Thyroid gland (tissue), 4 donors: Measurements from ENCODE around the gene RRP1B. TPM values are rescaled to one million over a fixed set of nuclear protein-coding genes. Genes with fewer than 3 reads are reported as not detected.
A peak's percentile ranks its signal among the peaks of the same experiment; 100 is the strongest.

Experiments
- DNase-seq, 2 donors: peaks; one replicate each; pipeline ENCODE4 v3.0.0-alpha.2; 2019
- H3K27ac ChIP-seq, 3 donors: fragments of 200-600 bp; sonication (generic); 1 replicate in 2 of 3; 2 replicates in 1 of 3; pipeline ENCODE4 v1.5.1; 2016 to 2019; ENCODE audit warnings: mild to moderate bottlenecking in 1 of 3, moderate library complexity in 1 of 3
- H3K27me3 ChIP-seq: fragments of 200-600 bp; sonication (generic); one replicate; pipeline ENCODE4 v1.5.1; 2019
- H3K36me3 ChIP-seq, 2 donors: fragments of 200-600 bp; sonication (generic); one replicate each; pipeline ENCODE4 v1.5.1; 2016 to 2019
- H3K4me1 ChIP-seq, 2 donors: fragments of 200-600 bp; sonication (generic); one replicate each; pipeline ENCODE4 v1.5.1; 2017 to 2019
- H3K4me3 ChIP-seq, 3 donors: fragments of 200-600 bp; sonication (generic); replicated peaks in 1 of 3; 1 replicate in 2 of 3; 2 replicates in 1 of 3; pipeline ENCODE4 v1.5.1; 2016; ENCODE audit warnings: mild to moderate bottlenecking in 1 of 3
- H3K9me3 ChIP-seq: fragments of 200-600 bp; sonication (generic); one replicate; pipeline ENCODE4 v1.5.1; 2017
- CTCF ChIP-seq, 6 experiments: fragments of 200-600 bp in 3 of 6; fragments of 450-650 bp in 3 of 6; sonication (generic) in 3 of 6; IDR thresholded peaks; one replicate each; pipeline ENCODE4 v1.5.1; 2016 to 2019; ENCODE audit warnings: antibody characterized with exemption in 6 of 6, mild to moderate bottlenecking in 2 of 6, inconsistent platforms in 1 of 6, moderate library complexity in 1 of 6
- POLR2A ChIP-seq, 2 donors: fragments of 450-650 bp; IDR thresholded peaks; one replicate each; pipeline ENCODE4 v1.6.1; 2017; ENCODE audit warnings: antibody characterized with exemption in 2 of 2, mild to moderate bottlenecking in 2 of 2, moderate library complexity in 1 of 2
- WGBS, 2 donors: methylation state at CpG; one replicate each; pipeline ENCODE4 v1.1.5; 2017; 5-methylcytosine and 5-hydroxymethylcytosine counted together
- intact Hi-C: fragments of 100-400 bp; cut with DNase I; formaldehyde crosslinking; loops from one replicate; pipeline ENCODE4 v1.15.1; 2023
- total RNA-seq, 4 donors: library from RNA; depleted of rRNA; stranded (reverse); fragments of >200 nt; gene quantifications; one replicate each; pipeline ENCODE4 v1.2.3, GENCODE V29; 2016

RRP1B gene
- total RNA-seq, 4 donors from 2014 or later, result 19.7 to 22.8 (median 20.5) TPM

DNA sequence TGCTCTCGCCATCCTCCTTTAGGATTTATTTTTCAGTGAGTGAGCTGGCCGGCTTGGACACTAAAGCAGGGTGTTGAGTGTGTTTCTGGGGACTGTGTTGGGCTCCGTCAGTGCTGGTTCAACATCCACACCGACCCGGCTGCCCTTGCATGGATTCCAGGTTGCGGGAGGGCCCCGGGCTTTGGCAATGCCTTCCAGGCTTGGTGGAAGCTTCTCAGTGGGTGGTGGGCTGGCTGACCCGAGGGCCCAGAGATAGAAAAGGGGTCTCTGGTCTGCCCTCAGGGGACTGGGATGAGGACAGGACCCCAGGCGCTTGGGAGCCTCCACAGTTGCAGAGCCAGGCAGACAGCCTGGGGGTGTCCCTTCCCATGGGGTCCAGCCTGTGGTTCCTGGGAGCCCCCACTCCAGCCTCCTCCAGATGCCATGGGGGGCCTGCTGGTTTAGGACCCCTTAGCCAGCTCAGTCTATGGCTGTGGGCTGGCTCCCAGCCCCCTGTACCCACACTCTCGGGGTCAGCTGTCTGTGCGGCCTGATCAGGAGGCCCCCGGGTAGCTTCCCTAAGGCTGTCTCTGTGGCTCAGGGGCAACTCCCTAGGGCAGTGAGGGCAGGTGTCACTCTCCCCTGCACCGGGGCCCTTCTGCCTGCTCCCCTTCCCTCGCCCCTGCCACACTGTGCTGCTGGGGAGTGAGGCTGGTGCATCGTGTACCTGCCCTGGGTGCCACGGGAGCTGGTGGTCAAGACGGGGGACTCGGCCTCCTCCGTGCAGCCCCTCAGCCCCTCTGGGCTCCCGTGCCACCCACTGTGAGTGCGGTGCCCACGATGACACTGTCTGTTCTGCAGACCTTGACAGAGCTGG is 76.1 kb downstream of the RRP1B start:
- DNase-seq, result no peak
- intact Hi-C loops, result no loop called here

DNA sequence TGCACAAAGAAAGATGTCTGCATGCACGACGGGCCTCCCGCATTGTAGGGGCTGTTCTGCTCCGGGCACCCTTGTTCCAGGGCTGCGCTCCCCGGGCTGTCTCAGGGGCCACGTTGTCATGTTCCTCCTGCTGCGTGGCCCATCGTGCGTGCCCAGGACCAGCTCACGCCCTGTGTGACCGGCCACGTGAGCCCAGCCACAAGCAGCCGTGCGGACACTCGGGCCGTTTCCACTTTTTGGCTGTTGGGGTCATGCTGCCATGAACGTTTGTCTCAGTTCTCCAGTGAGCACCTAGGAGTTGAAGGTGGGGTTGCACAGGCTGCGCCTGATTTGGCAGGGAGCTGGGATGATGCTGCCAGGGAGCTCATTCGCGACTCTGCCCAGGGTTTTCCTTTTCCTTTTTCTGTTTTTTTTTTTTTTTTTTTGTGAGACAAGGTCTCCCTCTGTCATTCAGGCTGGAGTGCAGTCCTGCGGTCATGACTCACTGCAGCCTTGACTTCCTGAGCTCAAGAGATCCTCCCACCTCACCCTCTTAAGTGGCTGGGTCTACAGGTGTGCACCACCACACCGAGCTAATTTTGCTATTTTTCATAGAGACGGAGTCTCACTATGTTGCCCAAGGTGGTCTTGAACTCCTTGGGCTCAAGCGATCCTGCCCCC is 77.0 kb downstream of the RRP1B start:
- Histone ChIP-seq H3K36me3 (no peaks in the 10 kb centered on the region), H3K27me3 (no peaks in the 10 kb centered on the region), H3K4me1 (peaks cover 42 to 65% of the 10 kb centered on the region in 2 donors), H3K4me3 (no peak overlapping the region), H3K27ac (peak overlapping the region; percentile 88 to 98 (median 97)), H3K9me3 (no peaks in the 10 kb centered on the region)
- WGBS, 2 donors, result 94% methylated on average over 17 to 21 of the region's 25 CpGs
- DNase-seq, result no peak
- no peak for TF ChIP-seq CTCF (IDR thresholded peaks at IDR 0.05)
- no peak for TF ChIP-seq POLR2A (IDR thresholded peaks at IDR 0.05)
- intact Hi-C loops, result no loop called here

More for the DNA sequence above, 76.1 kb downstream of the RRP1B start:
- H3K27ac ChIP-seq, result peak overlapping the region in 2 of 3 donors; percentile 97 to 98
- peaks cover 42 to 65% of the 10 kb centered on the region in 2 donors for H3K4me1 ChIP-seq
- H3K36me3 ChIP-seq, result no peaks in the 10 kb centered on the region
- no peaks in the 10 kb centered on the region for H3K27me3 ChIP-seq
- no peak overlapping the region for H3K4me3 ChIP-seq
- 87 to 89% methylated on average over 11 to 15 of the region's 22 CpGs for WGBS, 2 donors
- no peak for TF ChIP-seq CTCF (IDR thresholded peaks at IDR 0.05)
- TF ChIP-seq POLR2A (IDR thresholded peaks at IDR 0.05), result no peak
- H3K9me3 ChIP-seq, result no peaks in the 10 kb centered on the region

GRCh38 chr21:43737158-43737950 is 78.0 kb downstream of the RRP1B start:
- Histone ChIP-seq H3K36me3 (no peaks in the 10 kb centered on the region), H3K4me3 (no peak overlapping the region), H3K27me3 (no peaks in the 10 kb centered on the region), H3K27ac (peak overlapping the region; percentile 88 to 98 (median 97)), H3K9me3 (no peaks in the 10 kb centered on the region), H3K4me1 (peaks cover 42 to 61% of the 10 kb centered on the region in 2 donors)
- TF ChIP-seq POLR2A (IDR thresholded peaks at IDR 0.05) (peak in 1 of 2 donors; percentile 56), CTCF (IDR thresholded peaks at IDR 0.05) (peak in 1 of 6 experiments; percentile 9)
- 75 to 92% methylated on average over 27 to 28 of the region's 35 CpGs for WGBS, 2 donors
- intact Hi-C loops, result no loop called here
- peak; percentile 38 to 73 for DNase-seq

DNA sequence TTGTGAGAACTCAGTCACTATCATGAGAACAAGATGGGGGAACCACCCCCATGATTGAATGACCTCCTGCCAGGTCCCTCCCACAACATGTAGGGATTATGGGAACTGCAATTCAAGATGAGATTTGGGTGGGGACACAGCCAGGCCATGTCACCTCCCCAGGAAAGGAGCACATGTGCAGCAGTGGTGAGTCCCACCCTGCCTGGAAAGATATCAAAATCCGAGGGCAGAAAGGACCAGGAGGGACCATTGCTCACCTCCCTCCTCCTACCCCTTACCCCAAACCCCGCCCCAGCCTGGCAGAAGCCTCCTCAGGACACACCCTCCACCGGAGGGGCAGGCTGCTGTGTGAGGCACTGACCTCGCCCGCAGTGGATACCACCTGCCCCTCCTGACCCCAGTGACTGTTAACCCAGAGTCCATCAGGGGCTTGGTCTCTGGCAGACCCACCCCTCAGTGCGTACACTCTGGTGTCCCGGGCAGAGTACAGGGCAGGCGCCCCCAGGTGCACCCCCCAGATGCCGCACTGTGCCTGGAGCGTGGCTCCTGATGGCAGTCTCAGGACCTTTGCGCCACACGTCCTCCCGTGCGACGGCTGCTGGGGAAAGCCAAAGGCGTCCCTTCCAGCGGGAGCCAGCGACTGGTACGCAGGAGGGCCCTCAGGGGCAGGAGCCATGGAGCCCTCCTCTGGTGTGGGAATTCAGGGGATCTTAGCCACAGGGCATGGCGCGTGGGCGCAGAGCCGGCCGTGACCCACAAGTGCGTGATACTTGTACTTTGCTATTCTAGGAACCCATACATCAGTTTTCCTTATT is 80.5 kb downstream of the RRP1B start:
- no peaks in the 10 kb centered on the region for H3K27me3 ChIP-seq
- 90 to 92% methylated on average over 12 to 21 of the region's 25 CpGs for WGBS, 2 donors
- no peak overlapping the region for H3K4me3 ChIP-seq
- intact Hi-C loops, result no loop called here
- peak overlapping the region; percentile 77 to 98 (median 97) for H3K27ac ChIP-seq
- H3K36me3 ChIP-seq, result peaks cover 10 to 12% of the 10 kb centered on the region in 2 donors
- no peak for TF ChIP-seq CTCF (IDR thresholded peaks at IDR 0.05)
- TF ChIP-seq POLR2A (IDR thresholded peaks at IDR 0.05), result no peak
- peak in 1 of 2 donors; percentile 34 for DNase-seq
- H3K9me3 ChIP-seq, result no peaks in the 10 kb centered on the region
- H3K4me1 ChIP-seq, result peaks cover 26 to 36% of the 10 kb centered on the region in 2 donors
